Measurements from ENCODE around the gene JUN. TPM values are rescaled to one million over a fixed set of nuclear protein-coding genes. Genes with fewer than 3 reads are reported as not detected.

Gene JUN
- total and polyA plus RNA-seq, 12 donors = 47.0 to 209 (median 78.0) TPM

- ATAC-seq (no peak), DNase-seq (no peak)
- WGBS, 2 donors = 92 to 98% methylated on average over 1 of the region's 1 CpG
- Histone ChIP-seq H3K9me3 (no peaks in the 10 kb centered on the region), H3K27me3 (no peaks in the 10 kb centered on the region), H3K4me1 (no peaks in the 10 kb centered on the region), H3K27ac (no peak overlapping the region), H3K4me3 (no peak overlapping the region), H3K36me3 (no peaks in the 10 kb centered on the region)
- no peak for TF ChIP-seq CTCF (IDR thresholded peaks at IDR 0.05)
- intact Hi-C loops (cut with DNase I) = loop anchor here in 2 of 10 donors (10.0 kb wide), 2 partner anchors 549 to 1009 kb away; partner anchors contain the start of gene FGGY (in 1 of the 2)
Observed at GRCh38 chr1:58746182-58746581, 37.7 kb downstream of the JUN start.

GRCh38 chr1:58745666-58746065, 38.2 kb downstream of the JUN start:
- ATAC-seq = no peak
- H3K4me1 ChIP-seq = no peaks in the 10 kb centered on the region
- H3K27me3 ChIP-seq = no peaks in the 10 kb centered on the region
- intact Hi-C loops (cut with DNase I) = loop anchor here in 2 of 10 donors (10.0 kb wide), 2 partner anchors 549 to 1009 kb away; partner anchors contain the start of gene FGGY (in 1 of the 2)
- H3K27ac ChIP-seq = no peak overlapping the region
- TF ChIP-seq CTCF (IDR thresholded peaks at IDR 0.05) = no peak
- H3K36me3 ChIP-seq = no peaks in the 10 kb centered on the region
- WGBS, 2 donors = 68 to 72% methylated on average over 5 of the region's 5 CpGs
- no peak for DNase-seq
- no peaks in the 10 kb centered on the region for H3K9me3 ChIP-seq
- no peak overlapping the region for H3K4me3 ChIP-seq

GRCh38 chr1:58745117-58745516, 38.7 kb downstream of the JUN start:
- Histone ChIP-seq H3K4me3 (no peak overlapping the region), H3K27me3 (no peaks in the 10 kb centered on the region), H3K9me3 (no peaks in the 10 kb centered on the region), H3K27ac (no peak overlapping the region), H3K4me1 (peaks cover 0 to 2% (median 0%) of the 10 kb centered on the region in 9 donors), H3K36me3 (no peaks in the 10 kb centered on the region)
- DNase-seq = no peak
- ATAC-seq = no peak
- no peak for TF ChIP-seq CTCF (IDR thresholded peaks at IDR 0.05)
- intact Hi-C loops (cut with DNase I) = loop anchor here in 2 of 10 donors (10.0 kb wide), 2 partner anchors 550 to 1010 kb away; partner anchors contain the start of gene FGGY (in 1 of the 2)
- WGBS, 2 donors = 58 to 63% methylated on average over 1 of the region's 1 CpG

- TF ChIP-seq CTCF (IDR thresholded peaks at IDR 0.05) = no peak
- no peak overlapping the region for H3K27ac ChIP-seq
- DNase-seq (no peak), ATAC-seq (no peak)
- H3K4me1 ChIP-seq = peaks cover 0 to 23% (median 3%) of the 10 kb centered on the region in 9 donors
- intact Hi-C loops (cut with DNase I) = loop anchor here in 9 of 10 donors (1.0 to 10.0 kb wide), 10 partner anchors 25 to 1017 kb away; partner anchors contain the start of gene FGGY (in 1 of the 9)
- no peaks in the 10 kb centered on the region for H3K9me3 ChIP-seq
- no peak overlapping the region for H3K4me3 ChIP-seq
- WGBS, 2 donors = 91% methylated on average over 14 of the region's 14 CpGs
- no peaks in the 10 kb centered on the region for H3K27me3 ChIP-seq
- H3K36me3 ChIP-seq = no peaks in the 10 kb centered on the region
Observed at GRCh38 chr1:58741678-58742553, 41.9 kb downstream of the JUN start.

All from heart right ventricle (tissue), 16 donors.